Measurements from ENCODE around the gene CXXC5. TPM values are rescaled to one million over a fixed set of nuclear protein-coding genes. Genes with fewer than 3 reads are reported as not detected.

The CXXC5 gene
- total and polyA plus RNA-seq, 9 of the 15 experiments (the other 6 are each of a cell fraction or from before 2014, with no cell fraction given), result 1.9 to 123 (median 45.8) TPM

GRCh38 chr5:139696894-139697658 lies 48.9 kb downstream of the CXXC5 start (continued):
- TF ChIP-seq CHAMP1 (IDR thresholded peaks at IDR 0.05) (no peak), ZNF444 (CRISPR knock-in tag; IDR thresholded peaks at IDR 0.05) (no peak), POLR2A (conservative IDR thresholded peaks at IDR 0.05) (peak; percentile 87), RCOR1 (IDR thresholded peaks at IDR 0.05; ENCODE audit: borderline replicate concordance in 1 of 2, low read depth in 2 of 2, low read length in 2 of 2) (peak in 1 of 2 experiments; percentile 25; a peak in 1 of 4 replicates), MCM3 (IDR thresholded peaks at IDR 0.05) (no peak), ELF1 (tag; IDR thresholded peaks at IDR 0.05) (0 out of 2 replicates have a peak, but pooled peaks have one; percentile 22), ZNF766 (CRISPR knock-in tag; conservative IDR thresholded peaks at IDR 0.05) (no peak), ZNF239 (CRISPR knock-in tag; IDR thresholded peaks at IDR 0.05) (no peak), ZFX (CRISPR knock-in tag; IDR thresholded peaks at IDR 0.05) (peak; percentile 85), NR2C2 (CRISPR knock-in tag; IDR thresholded peaks at IDR 0.05) (0 out of 2 replicates have a peak, but pooled peaks have one; percentile 28), NR2C2 (tag; IDR thresholded peaks at IDR 0.05) (peak; percentile 56; the same call in 1 of the 2 replicates), ZNF445 (CRISPR knock-in tag; IDR thresholded peaks at IDR 0.05; ENCODE audit: low read depth) (no peak), ZNF512 (tag; IDR thresholded peaks at IDR 0.05) (no peak), ETV5 (CRISPR knock-in tag; IDR thresholded peaks at IDR 0.05; ENCODE audit: low read depth) (no peak; the same call in 1 of the 2 replicates), TRIM24 (IDR thresholded peaks at IDR 0.05) (no peak), TRIM25 (IDR thresholded peaks at IDR 0.05; ENCODE audit: borderline replicate concordance) (no peak), SMARCE1 (IDR thresholded peaks at IDR 0.05) (peak; percentile 63; the same call in 1 of the 2 replicates)
- TF ChIP-seq, protein P1, sequence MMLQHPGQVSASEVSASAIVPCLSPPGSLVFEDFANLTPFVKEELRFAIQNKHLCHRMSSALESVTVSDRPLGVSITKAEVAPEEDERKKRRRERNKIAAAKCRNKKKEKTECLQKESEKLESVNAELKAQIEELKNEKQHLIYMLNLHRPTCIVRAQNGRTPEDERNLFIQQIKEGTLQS (IDR thresholded peaks at IDR 0.05), result peak; percentile 91
- TF ChIP-seq, protein P1 (CRISPR knock-in tag; conservative IDR thresholded peaks at IDR 0.05), result 0 out of 2 replicates have a peak, but pooled peaks have one; percentile 15
- TF ChIP-seq, protein P2, sequence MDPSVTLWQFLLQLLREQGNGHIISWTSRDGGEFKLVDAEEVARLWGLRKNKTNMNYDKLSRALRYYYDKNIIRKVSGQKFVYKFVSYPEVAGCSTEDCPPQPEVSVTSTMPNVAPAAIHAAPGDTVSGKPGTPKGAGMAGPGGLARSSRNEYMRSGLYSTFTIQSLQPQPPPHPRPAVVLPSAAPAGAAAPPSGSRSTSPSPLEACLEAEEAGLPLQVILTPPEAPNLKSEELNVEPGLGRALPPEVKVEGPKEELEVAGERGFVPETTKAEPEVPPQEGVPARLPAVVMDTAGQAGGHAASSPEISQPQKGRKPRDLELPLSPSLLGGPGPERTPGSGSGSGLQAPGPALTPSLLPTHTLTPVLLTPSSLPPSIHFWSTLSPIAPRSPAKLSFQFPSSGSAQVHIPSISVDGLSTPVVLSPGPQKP (CRISPR knock-in tag; IDR thresholded peaks at IDR 0.05), result no peak

All from K562 (cell line).